22Rv1 (cell line): ENCODE results near the gene ERBB2.

Source experiments
- H3K27ac ChIP-seq: fragments of 450-650 bp; 2 replicates; pipeline ENCODE4 v1.5.1; 2017
- CTCF ChIP-seq: fragments of 450-650 bp; IDR thresholded peaks from 2 replicates; pipeline ENCODE4 v1.5.1; 2017; ENCODE audit warnings: mild to moderate bottlenecking
- ZFX ChIP-seq: fragments of 450-650 bp; IDR thresholded peaks from 2 replicates; pipeline ENCODE4 v1.6.1; 2017; ENCODE audit warnings: antibody characterized with exemption, borderline replicate concordance

The ERBB2 gene

GRCh38 chr17:39671651-39672521 is 28.0 kb upstream of the ERBB2 start:
- H3K27ac ChIP-seq = no peak overlapping the region
- TF ChIP-seq CTCF (peak; percentile 65), ZFX (no peak)

GRCh38 chr17:39672522-39673334 is 27.1 kb upstream of the ERBB2 start:
- H3K27ac ChIP-seq = no peak overlapping the region
- peak; percentile 28 for TF ChIP-seq CTCF
- no peak for TF ChIP-seq ZFX

- H3K27ac ChIP-seq = no peak overlapping the region
- no peak for TF ChIP-seq CTCF
- TF ChIP-seq ZFX = no peak
These were observed 26.4 kb upstream of the ERBB2 start for GRCh38 chr17:39673335-39674081.

GRCh38 chr17:39674179-39674578 is 25.7 kb upstream of the ERBB2 start:
- no peak for TF ChIP-seq CTCF
- no peak for TF ChIP-seq ZFX
- peak overlapping the region; percentile 57 for H3K27ac ChIP-seq

- TF ChIP-seq CTCF = no peak
- TF ChIP-seq ZFX = no peak
- H3K27ac ChIP-seq = peak overlapping the region; percentile 57
These were observed 25.0 kb upstream of the ERBB2 start for GRCh38 chr17:39674702-39675389.

GRCh38 chr17:39675390-39676082 is 24.3 kb upstream of the ERBB2 start:
- H3K27ac ChIP-seq = peak overlapping the region; percentile 57
- TF ChIP-seq CTCF (no peak), ZFX (no peak)
